ENCODE results near the gene GGT6. TPM values are rescaled to one million over a fixed set of nuclear protein-coding genes. Genes with fewer than 3 reads are reported as not detected.

The GGT6 gene
- polyA plus RNA-seq, 3 donors: not detected

DNA sequence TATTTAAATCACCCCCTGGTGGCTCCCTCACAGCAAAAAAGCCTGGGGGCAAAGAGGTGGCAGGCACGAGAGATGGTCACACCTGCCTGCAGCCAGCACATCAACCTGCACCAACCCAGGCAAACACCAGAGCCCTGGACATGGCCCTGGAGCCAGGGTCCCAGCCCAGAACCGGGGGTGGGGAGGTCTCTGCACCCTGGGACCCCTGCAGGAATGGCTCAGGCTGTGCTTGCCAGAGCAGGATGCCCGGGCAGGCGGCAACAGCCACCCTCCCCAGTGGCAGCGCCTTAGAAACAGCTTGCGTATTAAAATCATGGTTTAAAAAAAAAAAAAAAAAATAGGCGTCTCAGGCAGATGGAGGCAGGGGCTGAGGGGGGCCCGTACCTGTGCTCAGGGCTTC lies 21.4 kb downstream of the GGT6 start:
- H3K4me3 Mint-ChIP-seq: no peak overlapping the region

DNA sequence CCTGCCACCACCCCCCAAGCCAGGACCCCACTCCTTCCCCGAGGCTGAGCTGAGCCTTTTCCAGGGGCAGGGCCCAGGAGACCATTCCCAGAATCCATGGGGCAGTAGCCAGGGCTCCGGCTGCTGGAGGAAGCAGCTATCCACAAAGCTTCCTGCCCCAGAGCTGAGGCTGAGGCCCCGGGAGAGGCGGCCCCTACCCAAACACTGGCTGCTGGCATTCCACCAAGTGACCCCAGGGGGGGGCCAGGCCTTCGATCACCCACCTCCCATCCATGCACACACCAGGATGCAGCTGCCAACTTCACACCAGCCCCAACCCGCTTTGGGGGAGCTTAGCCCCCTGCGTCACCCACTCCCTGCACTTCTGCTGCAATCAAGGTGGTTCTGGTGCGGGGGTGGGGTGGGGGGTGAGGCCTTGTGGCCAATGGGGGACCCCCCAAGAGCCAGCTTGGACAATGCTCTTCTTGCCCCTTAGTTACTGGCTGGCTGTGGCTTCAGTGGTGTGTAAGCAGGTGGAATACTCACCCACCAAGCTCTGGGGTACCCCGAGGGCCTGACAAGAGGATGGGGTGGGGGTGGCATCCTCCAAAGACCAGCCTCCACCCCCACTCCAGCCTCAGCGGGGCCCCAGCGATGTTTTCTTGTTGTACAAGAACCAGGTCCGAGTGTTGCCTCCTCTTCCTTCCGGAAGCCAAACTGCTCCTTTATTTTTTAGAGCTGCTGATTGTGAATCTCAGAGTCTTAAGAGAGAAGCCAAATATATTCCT lies 22.0 kb downstream of the GGT6 start:
- DNase-seq: no peak
- 31% methylated on average over 4 of the region's 13 CpGs for WGBS (ENCODE audit: insufficient coverage)
- Histone ChIP-seq H3K4me1 (ENCODE audit: control insufficient read depth in 1 of 2, insufficient read depth in 2 of 2, low read length in 2 of 2) (peaks cover 14 to 18% of the 10 kb centered on the region in 2 donors), H3K27me3 (ENCODE audit: control insufficient read depth in 2 of 2, insufficient read depth in 2 of 2, low read length in 2 of 2) (no peaks in the 10 kb centered on the region), H4K20me1 (ENCODE audit: insufficient read depth, low read length) (no peaks in the 10 kb centered on the region), H2AFZ (ENCODE audit: insufficient read depth, low read depth, low read length, poor library complexity, severe bottlenecking) (no peak overlapping the region), H3K9ac (ENCODE audit: insufficient read depth, low read length, poor library complexity, severe bottlenecking) (no peak overlapping the region), H3K79me2 (ENCODE audit: insufficient read depth, low read length) (no peaks in the 10 kb centered on the region), H3K36me3 (replicated peaks in 1 of 2; ENCODE audit: control insufficient read depth in 1 of 2, insufficient read depth in 2 of 2, low read length in 2 of 2) (peaks cover 55 to 56% of the 10 kb centered on the region in 2 donors), H3K4me3 (replicated peaks in 1 of 3; ENCODE audit: low read depth in 2 of 3, low read length in 3 of 3) (no peak overlapping the region), H3K27ac (ENCODE audit: low read depth in 1 of 2, low read length in 2 of 2) (no peak overlapping the region), H3K9me3 (replicated peaks in 1 of 2; ENCODE audit: control insufficient read depth in 1 of 2, insufficient read depth in 1 of 2, low read length in 2 of 2) (no peaks in the 10 kb centered on the region), H3K4me2 (replicated peaks; ENCODE audit: extremely low read depth, low read length, poor library complexity, severe bottlenecking) (no peak overlapping the region)
- H3K4me1 Mint-ChIP-seq: peaks cover 18% of the 10 kb centered on the region
- H3K27me3 Mint-ChIP-seq (ENCODE audit: low read depth in 3 of 3): peaks cover 2 to 5% (median 4%) of the 10 kb centered on the region in 3 donors
- TF ChIP-seq, protein P1, sequence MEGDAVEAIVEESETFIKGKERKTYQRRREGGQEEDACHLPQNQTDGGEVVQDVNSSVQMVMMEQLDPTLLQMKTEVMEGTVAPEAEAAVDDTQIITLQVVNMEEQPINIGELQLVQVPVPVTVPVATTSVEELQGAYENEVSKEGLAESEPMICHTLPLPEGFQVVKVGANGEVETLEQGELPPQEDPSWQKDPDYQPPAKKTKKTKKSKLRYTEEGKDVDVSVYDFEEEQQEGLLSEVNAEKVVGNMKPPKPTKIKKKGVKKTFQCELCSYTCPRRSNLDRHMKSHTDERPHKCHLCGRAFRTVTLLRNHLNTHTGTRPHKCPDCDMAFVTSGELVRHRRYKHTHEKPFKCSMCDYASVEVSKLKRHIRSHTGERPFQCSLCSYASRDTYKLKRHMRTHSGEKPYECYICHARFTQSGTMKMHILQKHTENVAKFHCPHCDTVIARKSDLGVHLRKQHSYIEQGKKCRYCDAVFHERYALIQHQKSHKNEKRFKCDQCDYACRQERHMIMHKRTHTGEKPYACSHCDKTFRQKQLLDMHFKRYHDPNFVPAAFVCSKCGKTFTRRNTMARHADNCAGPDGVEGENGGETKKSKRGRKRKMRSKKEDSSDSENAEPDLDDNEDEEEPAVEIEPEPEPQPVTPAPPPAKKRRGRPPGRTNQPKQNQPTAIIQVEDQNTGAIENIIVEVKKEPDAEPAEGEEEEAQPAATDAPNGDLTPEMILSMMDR (IDR thresholded peaks at IDR 0.05): no peak
- intact Hi-C loops (cut with micrococcal nuclease): no loop called here
- no peaks in the 10 kb centered on the region for H3K9me3 Mint-ChIP-seq
- no peak overlapping the region for H3K4me3 Mint-ChIP-seq
- H3K27ac Mint-ChIP-seq: no peak overlapping the region
- H3K36me3 Mint-ChIP-seq: peaks cover 32 to 57% of the 10 kb centered on the region in 2 donors

More for the DNA sequence above, 21.4 kb downstream of the GGT6 start:
- intact Hi-C loops (cut with micrococcal nuclease): no loop called here
- Histone ChIP-seq H2AFZ (ENCODE audit: insufficient read depth, low read depth, low read length, poor library complexity, severe bottlenecking) (no peak overlapping the region), H3K27ac (ENCODE audit: low read depth in 1 of 2, low read length in 2 of 2) (no peak overlapping the region), H3K27me3 (ENCODE audit: control insufficient read depth in 2 of 2, insufficient read depth in 2 of 2, low read length in 2 of 2) (no peaks in the 10 kb centered on the region), H3K79me2 (ENCODE audit: insufficient read depth, low read length) (no peaks in the 10 kb centered on the region), H4K20me1 (ENCODE audit: insufficient read depth, low read length) (no peaks in the 10 kb centered on the region), H3K36me3 (replicated peaks in 1 of 2; ENCODE audit: control insufficient read depth in 1 of 2, insufficient read depth in 2 of 2, low read length in 2 of 2) (peaks cover 59 to 61% of the 10 kb centered on the region in 2 donors), H3K9me3 (replicated peaks in 1 of 2; ENCODE audit: control insufficient read depth in 1 of 2, insufficient read depth in 1 of 2, low read length in 2 of 2) (no peaks in the 10 kb centered on the region), H3K9ac (ENCODE audit: insufficient read depth, low read length, poor library complexity, severe bottlenecking) (no peak overlapping the region), H3K4me2 (replicated peaks; ENCODE audit: extremely low read depth, low read length, poor library complexity, severe bottlenecking) (no peak overlapping the region), H3K4me1 (ENCODE audit: control insufficient read depth in 1 of 2, insufficient read depth in 2 of 2, low read length in 2 of 2) (peaks cover 14 to 18% of the 10 kb centered on the region in 2 donors), H3K4me3 (replicated peaks in 1 of 3; ENCODE audit: low read depth in 2 of 3, low read length in 3 of 3) (no peak overlapping the region)
- Mint-ChIP-seq H3K9me3 (no peaks in the 10 kb centered on the region), H3K4me1 (peaks cover 16% of the 10 kb centered on the region), H3K27me3 (ENCODE audit: low read depth in 3 of 3) (peaks cover 2 to 3% (median 3%) of the 10 kb centered on the region in 3 donors), H3K27ac (no peak overlapping the region), H3K36me3 (peaks cover 35 to 63% of the 10 kb centered on the region in 2 donors)
- TF ChIP-seq, protein P1 (IDR thresholded peaks at IDR 0.05): no peak
- WGBS (ENCODE audit: insufficient coverage): 94% methylated on average over 7 of the region's 8 CpGs
- no peak for DNase-seq

All from CD14-positive monocyte (primary cell).